Measurements from ENCODE around the gene WDR38. TPM values are rescaled to one million over a fixed set of nuclear protein-coding genes. Genes with fewer than 3 reads are reported as not detected.

WDR38 gene
- total and polyA plus RNA-seq, 2 of the 13 experiments (the other 11 are each of a cell fraction or from before 2014, with no cell fraction given) = not detected

GRCh38 chr9:124878021-124878420 lies 24.8 kb downstream of the WDR38 start (continued):
- TF ChIP-seq ETV5 (CRISPR knock-in tag; IDR thresholded peaks at IDR 0.05; ENCODE audit: borderline replicate concordance) (no peak), ZKSCAN1 (IDR thresholded peaks at IDR 0.05; ENCODE audit: low read length) (no peak), MTA3 (CRISPR knock-in tag; IDR thresholded peaks at IDR 0.05) (no peak), ZNF33B (CRISPR knock-in tag; IDR thresholded peaks at IDR 0.05) (no peak)

DNA sequence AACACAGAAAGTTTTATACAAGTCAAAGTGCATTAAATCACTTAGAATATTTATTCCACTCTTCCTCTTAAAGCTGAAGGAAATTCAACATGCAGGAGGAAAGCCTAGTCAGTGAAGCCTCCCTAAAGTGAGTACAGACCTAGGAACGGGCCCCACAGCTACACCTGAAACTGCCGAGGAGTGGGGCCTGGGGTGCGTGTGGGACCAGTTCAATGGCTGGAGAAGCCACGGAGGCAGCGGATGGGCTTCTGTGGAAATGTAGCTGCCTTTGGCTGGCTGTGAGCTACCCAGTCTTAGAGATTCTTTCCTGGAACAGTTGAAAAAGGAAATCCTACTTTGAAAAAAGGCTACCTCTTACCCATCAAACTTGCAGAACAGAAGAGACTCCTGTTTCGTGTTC lies 25.3 kb downstream of the WDR38 start:
- H3K27me3 ChIP-seq (ENCODE audit: control insufficient read depth in 1 of 2, insufficient read depth in 2 of 2, low read length in 2 of 2) = no peaks in the 10 kb centered on the region
- POLR2A ChIA-PET = interaction anchor here (1.2 to 1.5 kb wide), 2 partner anchors 17 to 22 kb away, joined by 3 to 6 read pairs; partner anchors contain the start of genes ARPC5L and RPL35
- H3K36me3 ChIP-seq (replicated peaks in 1 of 2; ENCODE audit: control insufficient read depth in 1 of 2, insufficient read depth in 2 of 2, low read length in 2 of 2) = peaks cover 25 to 80% of the 10 kb centered on the region in 2 experiments; a peak in 4 of 5 replicates
- FAIRE-seq = no peak
- no peak for ATAC-seq
- no peak for DNase-seq (ENCODE audit: low spot score)
- CTCF ChIA-PET (ENCODE audit: low intra/inter-chr PET ratio, low total read pairs) = no interaction called here
- no peak overlapping the region for H2AFZ ChIP-seq (ENCODE audit: low read length)
- TF ChIP-seq ZNF652 (CRISPR knock-in tag; IDR thresholded peaks at IDR 0.05; ENCODE audit: borderline replicate concordance, low read depth) (no peak), RBM22 (optimal IDR thresholded peaks at IDR 0.05; ENCODE audit: low read length) (peak; percentile 79)
- WGBS (ENCODE audit: low lambda C conversion rate) = 98% methylated on average over 6 of the region's 6 CpGs
- in situ Hi-C loops (cut with HindIII; ENCODE audit: extremely low pct_ligation_motif_present, low pct_unique_long_range_greater_than_20kb) (no loop called here), intact Hi-C loops (cut with micrococcal nuclease; ENCODE audit: unreplicated experiment) (no loop called here)
- H3K27ac ChIP-seq (ENCODE audit: extremely low read length, insufficient read depth, low read length) = no peak overlapping the region
- no peaks in the 10 kb centered on the region for H3K9me3 ChIP-seq (ENCODE audit: low read length)
- BruUV-seq (replicated peaks) = no TSS peak
- no peak overlapping the region for H3K4me2 ChIP-seq (ENCODE audit: low read depth, low read length)
- no peaks in the 10 kb centered on the region for H4K20me1 ChIP-seq (ENCODE audit: insufficient read depth, low read length)
- H3K4me3 ChIP-seq (replicated peaks in 1 of 3; ENCODE audit: insufficient read depth in 1 of 3, low read depth in 2 of 3, low read length in 3 of 3) = no peak overlapping the region
- H3K4me1 ChIP-seq (ENCODE audit: insufficient read depth, low read length) = no peaks in the 10 kb centered on the region
- H3K79me2 ChIP-seq (ENCODE audit: insufficient read depth, low read length) = peaks cover 7% of the 10 kb centered on the region
- H3K9ac ChIP-seq (ENCODE audit: insufficient read depth, low read depth, low read length) = no peak overlapping the region

- H3K79me2 ChIP-seq (ENCODE audit: insufficient read depth, low read length) = no peaks in the 10 kb centered on the region
- POLR2A ChIA-PET = no interaction called here
- no peak overlapping the region for H2AFZ ChIP-seq (ENCODE audit: low read length)
- H3K27ac ChIP-seq (ENCODE audit: extremely low read length, insufficient read depth, low read length) = no peak overlapping the region
- CTCF ChIA-PET (ENCODE audit: low intra/inter-chr PET ratio, low total read pairs) = no interaction called here
- no peak overlapping the region for H3K4me2 ChIP-seq (ENCODE audit: low read depth, low read length)
- no peaks in the 10 kb centered on the region for H4K20me1 ChIP-seq (ENCODE audit: insufficient read depth, low read length)
- in situ Hi-C loops (cut with HindIII; ENCODE audit: extremely low pct_ligation_motif_present, low pct_unique_long_range_greater_than_20kb) = no loop called here
- DNase-seq (ENCODE audit: low spot score) = no peak
- no peak overlapping the region for H3K9ac ChIP-seq (ENCODE audit: insufficient read depth, low read depth, low read length)
- no peaks in the 10 kb centered on the region for H3K4me1 ChIP-seq (ENCODE audit: insufficient read depth, low read length)
- H3K9me3 ChIP-seq (ENCODE audit: low read length) = no peaks in the 10 kb centered on the region
- ATAC-seq = no peak
- H3K27me3 ChIP-seq (ENCODE audit: control insufficient read depth in 1 of 2, insufficient read depth in 2 of 2, low read length in 2 of 2) = no peaks in the 10 kb centered on the region
- no peak for FAIRE-seq
- no peak overlapping the region for H3K4me3 ChIP-seq (replicated peaks in 1 of 3; ENCODE audit: insufficient read depth in 1 of 3, low read depth in 2 of 3, low read length in 3 of 3)
- H3K36me3 ChIP-seq (replicated peaks in 1 of 2; ENCODE audit: control insufficient read depth in 1 of 2, insufficient read depth in 2 of 2, low read length in 2 of 2) = peaks cover 23 to 73% of the 10 kb centered on the region in 2 experiments; a peak in 4 of 5 replicates
- intact Hi-C loops (cut with micrococcal nuclease; ENCODE audit: unreplicated experiment) = no loop called here
- WGBS (ENCODE audit: low lambda C conversion rate) = 96% methylated on average over 10 of the region's 10 CpGs
- no TSS peak for BruUV-seq (replicated peaks)
- TF ChIP-seq KIAA2018 (CRISPR knock-in tag; IDR thresholded peaks at IDR 0.05; ENCODE audit: borderline replicate concordance) = no peak
- TF ChIP-seq, protein P1, sequence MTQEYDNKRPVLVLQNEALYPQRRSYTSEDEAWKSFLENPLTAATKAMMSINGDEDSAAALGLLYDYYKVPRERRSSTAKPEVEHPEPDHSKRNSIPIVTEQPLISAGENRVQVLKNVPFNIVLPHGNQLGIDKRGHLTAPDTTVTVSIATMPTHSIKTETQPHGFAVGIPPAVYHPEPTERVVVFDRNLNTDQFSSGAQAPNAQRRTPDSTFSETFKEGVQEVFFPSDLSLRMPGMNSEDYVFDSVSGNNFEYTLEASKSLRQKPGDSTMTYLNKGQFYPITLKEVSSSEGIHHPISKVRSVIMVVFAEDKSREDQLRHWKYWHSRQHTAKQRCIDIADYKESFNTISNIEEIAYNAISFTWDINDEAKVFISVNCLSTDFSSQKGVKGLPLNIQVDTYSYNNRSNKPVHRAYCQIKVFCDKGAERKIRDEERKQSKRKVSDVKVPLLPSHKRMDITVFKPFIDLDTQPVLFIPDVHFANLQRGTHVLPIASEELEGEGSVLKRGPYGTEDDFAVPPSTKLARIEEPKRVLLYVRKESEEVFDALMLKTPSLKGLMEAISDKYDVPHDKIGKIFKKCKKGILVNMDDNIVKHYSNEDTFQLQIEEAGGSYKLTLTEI (CRISPR knock-in tag; conservative IDR thresholded peaks at IDR 0.05) = no peak
Measured at GRCh38 chr9:124879226-124879625, 26.0 kb downstream of the WDR38 start.
